Epithelial cell of proximal tubule (primary cell): ENCODE measurements around the gene WT1. TPM values are rescaled to one million over a fixed set of nuclear protein-coding genes. Genes with fewer than 3 reads are reported as not detected.

ENCODE experiments used
- DNase-seq: peaks from one replicate; pipeline ENCODE4 v3.0.0-alpha.2; 2011; ENCODE audit warnings: low read depth
- H3K4me3 ChIP-seq: 2 replicates; pipeline ENCODE4 v1.5.1; 2011; ENCODE audit warnings: low read depth, mild to moderate bottlenecking, low read length
- CTCF ChIP-seq: conservative IDR thresholded peaks from 2 replicates; pipeline ENCODE4 v1.5.1; 2012; ENCODE audit warnings: low read depth, mild to moderate bottlenecking, low read length
- total RNA-seq: library from RNA; depleted of rRNA; stranded (reverse); fragments of >200 nt; gene quantifications from 2 replicates; pipeline ENCODE4 v1.2.3, GENCODE V29; 2015

The WT1 gene
- total RNA-seq, 1 donor from 2014 or later = 10.6 TPM

- H3K4me3 ChIP-seq = no peak overlapping the region
- DNase-seq = no peak
- peak; percentile 37 for TF ChIP-seq CTCF
These were observed 4.6 kb downstream of the WT1 start for GRCh38 chr11:32430568-32431381.

GRCh38 chr11:32429477-32429876 lies 5.9 kb downstream of the WT1 start:
- no peak for DNase-seq
- H3K4me3 ChIP-seq = no peak overlapping the region
- no peak for TF ChIP-seq CTCF

GRCh38 chr11:32428665-32429303 lies 6.6 kb downstream of the WT1 start:
- no peak overlapping the region for H3K4me3 ChIP-seq
- TF ChIP-seq CTCF = no peak

GRCh38 chr11:32427935-32428664 lies 7.2 kb downstream of the WT1 start:
- no peak overlapping the region for H3K4me3 ChIP-seq
- DNase-seq = no peak
- no peak for TF ChIP-seq CTCF

More at GRCh38 chr11:32428665-32429303, 6.6 kb downstream of the WT1 start:
- DNase-seq = no peak

GRCh38 chr11:32427616-32427934 lies 7.8 kb downstream of the WT1 start:
- H3K4me3 ChIP-seq = no peak overlapping the region
- no peak for TF ChIP-seq CTCF
- DNase-seq = no peak

- H3K4me3 ChIP-seq = no peak overlapping the region
- DNase-seq = no peak
- TF ChIP-seq CTCF = no peak
These were observed 8.3 kb downstream of the WT1 start for GRCh38 chr11:32426819-32427615.
